Activated CD8-positive, alpha-beta memory T cell treated with anti-CD3 and anti-CD28 coated beads for 48 hours (primary cell): ENCODE results near the gene CLCA2.

Source experiments
- DNase-seq, 3 experiments: peaks; one replicate each; pipeline ENCODE4 v3.0.0-alpha.2; 2020; ENCODE audit warnings: low read depth in 2 of 3, low spot score in 2 of 3

The CLCA2 gene

DNA sequence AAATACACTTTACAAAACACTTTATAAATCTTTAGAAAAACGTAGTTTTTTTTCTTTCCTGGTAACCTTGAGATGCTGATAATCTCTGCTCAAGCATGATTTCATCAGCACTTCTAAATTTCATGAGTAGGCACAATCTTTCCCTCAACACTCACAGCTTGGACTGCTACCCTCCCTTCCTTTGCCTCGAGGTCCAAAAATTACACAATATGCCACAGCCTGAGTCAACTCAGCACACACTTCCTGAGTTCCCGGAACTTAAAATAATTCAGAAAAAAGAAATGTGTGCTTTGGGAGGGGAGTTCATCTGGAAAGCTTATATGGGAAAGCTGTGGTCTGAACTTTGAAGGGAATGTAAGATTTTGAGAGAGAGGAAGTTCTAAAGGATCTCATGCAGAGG, 5.9 kb downstream of the CLCA2 start:
- DNase-seq: no peak

DNA sequence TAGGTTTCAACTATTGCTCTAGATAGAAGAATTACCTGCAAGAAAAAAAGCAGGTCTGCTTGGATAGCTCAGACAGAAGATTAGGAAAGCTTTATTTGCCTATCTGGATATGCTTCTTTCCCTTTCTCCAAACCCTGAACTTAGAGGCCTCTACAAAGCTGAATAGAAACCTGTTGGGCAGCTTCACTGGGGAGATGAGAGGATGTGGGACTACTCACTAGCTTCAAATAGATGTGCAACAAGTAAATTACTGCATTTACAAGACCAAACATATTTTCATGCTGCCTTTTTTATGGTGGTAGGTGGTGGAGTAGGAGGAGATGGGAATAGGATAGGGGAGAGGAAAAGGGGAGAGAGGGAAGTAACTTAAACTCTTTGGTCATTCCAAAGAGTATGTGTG, 6.4 kb downstream of the CLCA2 start:
- DNase-seq: no peak

DNA sequence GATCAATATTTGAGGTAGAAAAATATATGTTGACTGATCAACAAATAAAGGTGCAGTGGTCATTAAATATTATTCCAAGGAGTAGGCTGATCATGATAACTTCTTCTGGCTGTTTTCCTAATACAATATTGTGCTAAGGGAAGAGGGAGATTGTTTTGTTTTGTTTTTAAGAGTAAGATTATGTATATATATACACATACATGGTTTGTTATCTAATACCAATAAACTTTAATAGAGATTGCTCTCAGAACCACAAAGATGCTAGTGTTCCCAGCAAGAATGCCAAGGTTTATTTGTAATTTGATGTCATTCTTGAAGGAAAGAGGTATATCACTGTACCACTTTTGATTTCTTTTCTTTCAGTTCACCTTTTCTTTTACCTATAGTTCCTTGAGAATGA, 10.1 kb downstream of the CLCA2 start:
- no peak for DNase-seq

DNA sequence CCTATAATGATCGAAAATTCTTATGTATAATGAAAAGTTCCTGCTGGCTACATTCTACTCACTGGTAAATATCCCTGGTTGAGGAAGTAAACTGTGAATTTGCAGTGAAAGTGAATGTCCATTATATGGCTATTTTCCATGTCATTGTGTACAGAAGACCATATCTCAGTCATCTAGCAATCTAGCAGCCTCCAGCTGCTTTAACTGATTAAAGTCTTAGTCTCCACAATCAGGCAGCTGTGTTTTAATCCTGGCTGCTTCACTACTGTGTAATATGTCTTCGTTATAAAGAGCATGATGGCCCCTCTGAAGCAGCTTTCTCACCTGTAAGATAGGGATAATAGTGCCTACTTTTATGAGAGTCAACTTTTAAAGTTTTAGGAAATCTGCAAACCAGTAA, 11.4 kb downstream of the CLCA2 start:
- DNase-seq: no peak

DNA sequence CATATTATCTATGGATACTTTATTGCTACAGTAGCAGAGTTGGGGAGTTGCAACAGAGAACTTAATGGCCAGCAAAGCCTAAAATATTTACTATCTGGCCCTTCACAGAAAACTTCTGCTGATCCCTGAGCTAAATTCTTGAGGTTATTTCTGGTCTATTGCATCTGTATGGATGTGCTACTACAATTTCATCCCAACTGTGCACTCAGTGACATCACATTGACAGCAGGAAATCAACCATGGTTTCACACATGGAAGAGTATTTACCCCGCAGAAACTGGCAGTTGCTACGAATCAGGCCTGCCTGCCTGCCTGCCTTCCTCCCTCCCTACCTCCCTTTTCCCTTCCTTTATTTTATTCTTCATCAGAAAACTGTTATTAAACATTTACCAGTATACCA, 12.1 kb downstream of the CLCA2 start:
- DNase-seq: no peak

DNA sequence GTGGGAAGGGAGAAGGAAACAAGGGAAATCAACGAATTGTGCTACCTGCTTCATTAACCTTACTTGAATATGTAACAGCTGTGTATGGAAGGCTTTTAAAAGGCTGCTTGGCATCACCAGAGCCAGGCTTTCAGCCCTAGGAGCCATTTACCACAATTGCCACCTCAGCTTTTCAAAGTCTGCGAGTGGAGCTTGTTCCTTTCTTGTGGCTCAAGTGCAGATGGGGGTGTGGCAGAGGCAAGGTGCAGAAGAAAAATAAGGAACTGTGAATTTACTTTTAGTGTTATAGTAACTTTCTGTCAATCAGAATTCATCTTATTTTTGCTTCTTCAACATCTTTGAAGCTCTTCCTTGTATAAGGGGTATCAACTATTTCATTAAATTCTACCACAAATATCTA, 17.6 kb downstream of the CLCA2 start:
- no peak for DNase-seq

DNA sequence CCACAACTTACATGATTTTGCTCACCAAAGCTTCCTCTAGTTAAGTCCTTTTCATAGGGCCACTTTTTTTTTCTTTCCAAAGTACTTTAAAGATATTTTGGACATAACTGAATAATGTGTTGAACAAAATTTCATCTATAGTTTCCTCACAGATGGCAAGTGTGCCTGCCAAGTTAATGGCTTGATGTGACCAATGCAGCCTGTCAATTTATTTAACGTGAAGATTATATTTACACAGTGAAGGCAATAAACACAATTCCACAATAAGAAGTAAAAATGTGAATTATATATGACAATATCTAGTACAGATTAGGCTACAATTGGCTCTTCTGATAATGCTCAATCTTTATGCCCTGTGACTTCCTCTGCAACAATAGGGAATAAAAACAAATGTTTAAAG, 18.0 kb downstream of the CLCA2 start:
- DNase-seq: no peak

DNA sequence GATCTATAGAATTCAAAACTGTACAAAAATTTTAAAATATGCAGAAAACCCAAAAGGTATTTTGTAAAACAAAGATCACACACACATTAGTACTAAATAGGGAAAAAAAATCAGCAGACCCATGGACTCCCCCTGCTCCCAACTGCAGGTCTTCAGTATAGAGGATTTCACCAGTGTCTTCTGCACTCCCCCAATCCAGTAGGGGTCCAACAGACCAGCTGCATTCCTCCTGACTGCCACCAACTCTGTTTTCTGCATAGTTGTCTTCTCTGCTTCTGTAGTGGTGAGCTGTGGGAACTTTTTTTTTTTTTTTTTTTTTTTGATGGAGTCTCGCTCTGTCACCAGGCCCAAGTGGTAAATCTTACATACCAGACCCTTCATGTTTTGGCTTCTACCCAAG, 21.9 kb downstream of the CLCA2 start:
- no peak for DNase-seq

DNA sequence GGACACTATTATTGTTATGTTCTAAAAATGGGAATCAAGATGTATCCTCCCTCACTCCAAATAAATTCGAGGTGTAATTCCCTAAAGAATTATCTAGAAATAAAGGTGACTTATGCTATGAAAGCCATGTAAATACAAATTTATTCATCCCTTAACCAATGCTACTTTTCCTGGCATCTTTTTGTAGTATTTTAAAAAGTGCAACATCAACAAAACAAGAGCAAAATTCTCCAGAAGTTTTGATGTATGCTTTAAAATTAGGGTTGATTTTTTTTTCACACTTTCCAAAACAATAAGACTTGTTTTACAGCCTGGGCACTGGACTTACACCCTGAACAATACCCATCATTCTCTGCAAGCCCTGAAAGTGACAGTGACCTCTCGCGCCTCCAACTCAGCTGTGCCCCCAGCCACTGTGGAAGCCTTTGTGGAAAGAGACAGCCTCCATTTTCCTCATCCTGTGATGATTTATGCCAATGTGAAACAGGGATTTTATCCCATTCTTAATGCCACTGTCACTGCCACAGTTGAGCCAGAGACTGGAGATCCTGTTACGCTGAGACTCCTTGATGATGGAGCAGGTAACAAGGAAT, 23.3 kb downstream of the CLCA2 start:
- DNase-seq: no peak

DNA sequence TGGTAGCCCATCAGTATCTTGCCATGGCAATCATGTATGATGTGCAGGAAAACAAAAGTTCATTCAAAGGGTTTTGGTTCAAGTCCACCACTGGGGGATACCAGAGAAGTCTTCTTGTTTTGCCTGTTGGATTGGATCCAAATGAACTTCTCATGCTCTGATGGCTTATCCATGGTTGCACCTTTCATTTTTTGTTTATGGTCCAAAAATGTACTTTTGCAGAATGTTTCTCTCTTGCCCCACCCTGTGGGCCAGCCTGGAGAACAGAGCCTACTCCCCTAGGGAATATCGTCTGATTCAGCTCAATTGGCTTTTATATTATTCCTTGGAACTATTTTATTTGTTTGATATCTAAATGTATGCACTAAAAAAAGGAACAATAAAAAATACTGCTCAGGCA, 24.7 kb downstream of the CLCA2 start:
- DNase-seq: no peak

DNA sequence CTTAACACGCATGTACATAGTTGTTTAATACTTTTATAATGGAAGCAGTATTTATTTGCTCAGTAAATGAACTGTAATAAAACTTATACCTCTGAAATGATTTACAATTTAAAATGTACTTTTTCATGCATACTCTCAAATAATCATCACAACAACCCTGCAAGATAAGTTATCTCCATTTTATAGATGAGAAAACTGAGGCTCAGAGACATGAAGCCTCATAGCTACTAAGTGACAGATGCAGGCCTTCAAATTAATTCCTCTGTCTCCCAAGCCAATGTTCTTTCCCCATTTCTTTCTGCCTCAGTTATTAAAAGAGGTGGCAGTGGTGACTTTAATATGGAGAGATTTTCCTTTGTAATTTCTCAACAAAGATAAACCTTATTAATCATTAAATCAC, 25.1 kb downstream of the CLCA2 start:
- DNase-seq: no peak

DNA sequence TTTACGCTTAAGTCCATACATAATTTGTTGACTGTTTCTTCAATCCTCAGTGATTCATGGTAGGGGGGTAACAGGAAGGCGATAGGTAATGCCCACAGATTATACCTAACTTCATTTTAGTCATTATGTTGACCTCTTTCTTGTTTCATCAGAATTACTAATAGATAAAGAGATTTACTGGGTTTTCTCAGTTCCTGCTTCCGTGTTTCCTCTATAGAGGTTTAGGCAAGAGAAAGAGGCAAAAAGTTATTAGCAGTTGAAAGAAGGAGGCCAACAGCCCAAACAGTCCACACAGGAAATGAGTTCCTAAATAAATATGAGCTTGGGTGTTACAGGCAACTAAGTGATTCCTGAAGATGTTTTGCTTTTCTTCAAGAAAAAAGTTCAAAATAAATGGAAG, 26.9 kb downstream of the CLCA2 start:
- DNase-seq: no peak

DNA sequence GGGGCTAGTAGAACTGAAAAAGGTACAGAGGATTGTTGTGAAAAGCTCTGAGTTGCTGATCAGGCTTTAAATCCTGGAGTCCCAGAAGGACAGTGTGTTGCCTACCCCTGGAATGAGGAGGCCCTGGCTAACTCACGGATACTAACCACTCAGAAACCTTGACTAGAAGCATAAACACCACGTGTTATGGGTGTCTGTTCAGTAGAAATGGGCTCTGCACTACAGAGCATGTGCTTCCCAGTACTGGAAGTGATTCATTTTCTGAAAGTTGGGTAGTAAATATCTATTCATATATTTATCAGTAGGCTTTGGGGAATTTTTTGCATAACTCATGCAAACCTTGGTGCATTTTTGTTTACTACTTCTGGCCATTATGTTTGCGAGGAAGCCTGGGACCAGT, 29.7 kb downstream of the CLCA2 start:
- no peak for DNase-seq

DNA sequence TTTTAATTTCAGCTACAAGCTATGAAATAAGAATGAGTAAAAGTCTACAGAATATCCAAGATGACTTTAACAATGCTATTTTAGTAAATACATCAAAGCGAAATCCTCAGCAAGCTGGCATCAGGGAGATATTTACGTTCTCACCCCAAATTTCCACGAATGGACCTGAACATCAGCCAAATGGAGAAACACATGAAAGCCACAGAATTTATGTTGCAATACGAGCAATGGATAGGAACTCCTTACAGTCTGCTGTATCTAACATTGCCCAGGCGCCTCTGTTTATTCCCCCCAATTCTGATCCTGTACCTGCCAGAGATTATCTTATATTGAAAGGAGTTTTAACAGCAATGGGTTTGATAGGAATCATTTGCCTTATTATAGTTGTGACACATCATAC, 31.1 kb downstream of the CLCA2 start:
- no peak for DNase-seq

DNA sequence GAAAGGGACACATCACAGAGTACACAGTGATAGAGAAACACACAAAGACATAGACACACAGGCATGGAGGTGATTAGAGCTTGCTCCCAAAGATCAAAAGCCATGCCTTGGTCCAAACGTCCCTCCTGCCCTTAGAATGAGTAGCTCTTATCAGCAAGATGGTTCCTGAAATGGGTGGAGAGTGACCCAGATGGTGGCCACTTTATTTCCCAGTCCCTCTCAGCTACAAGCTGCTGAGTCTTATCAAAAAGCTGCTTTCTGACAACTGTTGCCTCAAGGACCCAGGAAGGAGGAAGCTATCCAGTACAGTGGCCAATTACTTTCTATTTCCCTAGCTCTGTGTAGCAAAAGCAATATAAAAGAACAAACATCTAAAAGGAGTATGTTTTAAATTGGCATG, 37.0 kb downstream of the CLCA2 start:
- no peak for DNase-seq

DNA sequence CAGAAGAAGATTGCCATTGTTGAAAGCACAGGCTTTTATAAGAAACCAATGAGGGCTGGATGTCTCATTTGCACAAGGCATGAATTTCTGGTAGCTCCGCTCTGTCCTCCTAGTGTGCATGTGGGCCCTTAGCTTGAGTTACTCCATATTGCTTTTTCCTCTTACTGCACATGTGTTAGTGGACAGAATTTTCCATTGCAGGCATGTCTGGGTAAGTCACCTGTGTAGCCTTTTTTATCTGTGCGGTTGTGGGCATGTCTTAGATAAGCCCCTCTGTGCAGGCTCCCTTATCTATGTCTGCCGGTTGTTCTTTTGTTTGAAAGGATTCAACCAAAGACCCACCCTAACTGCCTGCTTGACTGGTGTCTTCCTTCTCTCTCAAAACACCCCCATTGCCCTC, 37.5 kb downstream of the CLCA2 start:
- no peak for DNase-seq

DNA sequence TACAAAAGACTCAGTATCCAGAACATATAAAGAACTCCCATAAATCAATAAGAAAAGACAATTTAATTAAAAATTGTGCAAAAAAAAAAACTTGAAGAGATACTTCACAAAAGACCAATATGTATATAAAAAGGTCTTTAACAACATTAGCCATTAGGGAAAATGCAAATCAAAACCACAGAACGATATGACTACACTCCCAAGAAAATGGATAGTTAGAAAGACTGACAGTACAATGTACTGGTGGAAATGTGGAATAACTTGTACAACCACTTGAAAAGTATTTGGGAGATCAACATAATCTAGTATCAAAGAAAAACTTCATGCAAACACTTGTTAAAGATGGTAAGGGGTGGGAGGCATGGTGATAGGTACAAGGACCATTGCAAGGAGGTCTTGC, 40.8 kb downstream of the CLCA2 start:
- DNase-seq: no peak

DNA sequence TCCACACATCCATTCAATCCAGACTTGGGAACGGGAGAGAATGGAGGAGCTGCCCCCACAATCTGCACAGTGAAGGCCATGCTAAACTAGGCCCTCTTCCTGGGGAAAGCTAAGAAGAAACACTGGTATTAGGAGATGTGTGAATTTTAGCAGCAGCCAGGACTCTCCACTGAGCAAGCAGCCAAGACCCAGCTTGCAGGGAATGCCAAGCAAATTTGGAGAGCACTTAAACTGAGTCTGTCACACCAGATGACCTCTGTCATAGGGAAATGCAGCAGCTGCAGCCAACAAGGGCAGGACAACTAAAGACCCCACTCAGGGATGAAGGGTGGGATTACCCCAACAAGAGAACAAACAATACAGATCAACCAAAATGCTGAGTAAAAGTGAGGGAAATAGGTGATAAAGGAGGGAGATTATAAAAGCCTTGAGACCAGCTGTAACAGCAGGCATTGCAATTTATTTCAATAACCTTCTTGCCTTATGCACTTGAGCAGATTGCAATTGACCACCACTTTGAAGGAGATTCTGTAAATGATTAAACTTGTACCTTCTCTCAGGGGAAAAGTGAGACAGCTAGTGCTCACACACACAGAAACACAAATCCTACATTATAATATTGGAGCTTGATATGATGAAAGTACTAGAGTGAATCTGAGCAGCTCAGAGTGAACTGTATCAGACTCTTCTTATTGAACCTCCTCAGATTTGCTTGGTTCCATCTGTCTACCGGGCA, 42.3 kb downstream of the CLCA2 start:
- no peak for DNase-seq

DNA sequence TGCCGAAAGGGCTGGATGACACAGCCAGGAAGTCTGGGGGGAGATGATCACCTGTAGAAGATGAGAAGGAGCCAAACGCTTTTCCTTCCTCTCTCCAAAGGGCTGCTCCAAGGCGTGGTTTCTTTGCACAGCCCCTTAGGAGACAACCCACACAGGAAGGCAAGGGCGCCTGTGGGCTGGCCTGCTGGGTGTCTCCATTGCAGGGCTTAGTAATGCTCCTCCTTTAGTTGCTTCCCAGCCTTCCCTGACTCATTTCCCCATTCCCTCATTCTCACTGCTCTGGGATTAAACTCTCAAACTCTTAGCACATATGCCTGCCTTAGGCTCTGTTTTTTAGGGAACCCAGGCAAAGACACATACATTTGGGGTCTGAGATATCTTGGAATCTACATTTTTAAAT, 43.0 kb downstream of the CLCA2 start:
- DNase-seq: no peak

DNA sequence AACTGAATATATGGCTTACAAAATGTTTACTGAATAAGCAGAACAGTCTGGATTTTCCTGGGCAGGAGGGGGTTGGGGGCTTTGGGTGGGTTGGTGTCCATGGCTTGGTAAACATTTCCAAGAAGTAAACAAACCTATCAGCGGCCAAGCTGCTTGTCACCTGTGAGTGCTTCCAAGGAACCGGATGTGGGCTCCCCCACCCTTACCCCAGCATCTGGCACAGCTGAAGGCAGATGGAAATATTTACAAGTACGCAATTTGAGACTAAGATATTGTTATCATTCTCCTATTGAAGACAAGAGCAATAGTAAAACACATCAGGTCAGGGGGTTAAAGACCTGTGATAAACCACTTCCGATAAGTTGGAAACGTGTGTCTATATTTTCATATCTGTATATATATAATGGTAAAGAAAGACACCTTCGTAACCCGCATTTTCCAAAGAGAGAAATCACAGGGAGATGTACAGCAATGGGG, 44.6 kb downstream of the CLCA2 start, which contains the start of gene CLCA1:
Gene CLCA1, plus strand, starts transcription at position 427 of the 477 bp plus-strand sequence. Its CDS starts 45 bp downstream, at position 472.
- no peak for DNase-seq

DNA sequence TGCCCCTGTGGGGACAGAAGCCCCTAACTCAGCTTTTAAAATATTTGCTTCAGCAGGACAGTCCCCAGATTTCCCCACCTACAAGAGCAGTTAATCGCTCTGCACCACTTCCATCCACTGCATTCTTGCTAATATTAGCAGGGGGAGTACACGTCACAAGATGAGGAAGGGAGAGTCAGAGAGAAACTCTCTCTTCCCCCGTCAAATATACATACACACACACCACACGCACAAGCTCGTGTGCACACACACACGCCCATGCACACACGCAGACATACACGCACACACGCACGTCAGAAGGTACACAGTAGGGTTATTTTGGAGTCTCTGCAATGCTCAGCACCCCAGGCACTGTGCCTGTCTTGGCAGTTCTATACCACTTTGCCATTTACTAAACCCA, 46.9 kb downstream of the CLCA2 start:
- no peak for DNase-seq

DNA sequence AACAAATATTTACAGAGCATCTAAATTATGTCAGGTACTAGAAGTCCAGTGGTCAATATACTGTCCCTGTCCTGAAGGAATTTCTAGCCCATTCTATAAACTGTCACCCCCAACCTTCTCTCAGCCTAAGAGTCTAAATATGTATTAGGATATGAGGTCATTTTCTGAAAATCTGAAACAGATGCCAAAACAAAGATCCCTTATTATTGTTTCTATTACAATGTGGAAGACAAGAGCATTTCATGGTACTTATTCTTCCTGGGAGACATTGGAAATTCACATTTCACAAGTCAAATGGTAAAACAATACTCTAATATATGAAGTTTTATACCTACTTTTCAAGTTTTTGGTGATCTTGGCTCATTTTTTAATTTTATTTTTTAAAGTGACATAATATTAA, 47.3 kb downstream of the CLCA2 start:
- DNase-seq: no peak

DNA sequence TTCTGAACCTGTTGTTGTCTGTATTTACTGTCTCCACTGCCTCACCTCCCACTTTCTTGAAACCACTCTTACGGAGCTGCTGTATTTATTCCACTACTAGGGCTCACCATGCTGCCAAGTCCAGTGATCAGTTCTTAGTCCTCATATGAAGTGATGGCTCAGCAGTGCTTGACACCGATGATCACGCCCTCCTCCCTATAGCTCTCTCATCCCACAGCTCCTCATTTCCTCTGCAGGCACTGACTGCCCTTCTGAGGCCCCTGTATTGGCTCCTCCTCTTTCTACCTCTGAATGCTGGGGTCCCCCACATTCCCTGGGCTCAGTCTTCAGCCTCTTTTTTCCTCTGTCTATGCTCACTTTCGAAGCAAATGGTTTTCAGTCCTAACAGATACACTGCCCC, 48.2 kb downstream of the CLCA2 start:
- no peak for DNase-seq
